ENCODE data around the gene TTC1. TPM values are rescaled to one million over a fixed set of nuclear protein-coding genes. Genes with fewer than 3 reads are reported as not detected.

TTC1 gene
- total RNA-seq, 3 donors from 2014 or later = 36.3 to 45.2 (median 41.0) TPM

DNA sequence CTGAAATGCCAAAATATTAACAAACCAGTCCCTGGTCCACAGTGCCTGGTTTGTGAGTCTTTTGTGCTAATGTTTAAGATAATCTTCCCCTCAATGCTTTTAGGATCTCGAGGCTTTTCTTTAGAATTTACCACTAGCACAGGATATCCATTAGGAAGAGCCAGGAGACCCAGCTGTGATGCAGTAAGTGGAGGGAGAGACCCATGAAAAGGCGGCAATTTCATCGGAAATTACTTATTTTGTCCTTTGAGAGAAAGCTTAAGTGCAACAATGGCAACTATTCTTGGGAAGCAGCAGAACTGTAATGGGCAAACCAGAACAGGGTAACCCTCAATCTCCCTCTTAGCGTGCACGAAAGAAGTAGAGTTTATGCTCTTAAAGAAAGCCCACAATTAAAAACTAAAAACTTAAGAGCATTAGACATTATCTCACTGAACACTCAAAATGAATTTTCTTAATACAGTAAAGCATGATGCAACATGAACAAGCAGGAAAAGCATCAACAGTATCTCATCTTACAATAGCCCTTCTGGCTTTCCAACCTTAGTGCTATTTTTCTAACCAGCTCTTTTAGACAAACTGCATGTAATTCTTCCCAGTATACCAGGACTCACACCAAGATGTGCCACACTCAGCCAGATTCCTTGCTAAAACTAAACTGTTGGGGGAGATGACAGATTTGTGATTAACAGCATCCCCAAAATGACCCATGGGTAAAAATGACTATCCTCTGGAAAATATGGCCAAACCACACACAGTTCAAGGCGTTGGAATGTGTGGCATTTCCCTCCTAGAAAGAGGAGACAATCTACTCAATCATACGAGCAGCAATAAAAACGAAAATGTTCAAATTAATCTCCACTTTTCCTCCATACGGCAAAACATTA lies 73.9 kb downstream of the TTC1 start:
- intact Hi-C loops (cut with DNase I; ENCODE audit: low total_unique reads) = no loop called here
- Histone ChIP-seq H3K27ac (no peak overlapping the region), H3K36me3 (no peaks in the 10 kb centered on the region), H3K4me1 (no peaks in the 10 kb centered on the region), H3K27me3 (no peaks in the 10 kb centered on the region), H3K9me3 (no peaks in the 10 kb centered on the region), H3K4me3 (no peak overlapping the region)
- no peak for DNase-seq (ENCODE audit: low spot score in 2 of 2)
- no peak for TF ChIP-seq POLR2A (IDR thresholded peaks at IDR 0.05)
- TF ChIP-seq POLR2AphosphoS5 (IDR thresholded peaks at IDR 0.05) = no peak
- TF ChIP-seq, protein P1, sequence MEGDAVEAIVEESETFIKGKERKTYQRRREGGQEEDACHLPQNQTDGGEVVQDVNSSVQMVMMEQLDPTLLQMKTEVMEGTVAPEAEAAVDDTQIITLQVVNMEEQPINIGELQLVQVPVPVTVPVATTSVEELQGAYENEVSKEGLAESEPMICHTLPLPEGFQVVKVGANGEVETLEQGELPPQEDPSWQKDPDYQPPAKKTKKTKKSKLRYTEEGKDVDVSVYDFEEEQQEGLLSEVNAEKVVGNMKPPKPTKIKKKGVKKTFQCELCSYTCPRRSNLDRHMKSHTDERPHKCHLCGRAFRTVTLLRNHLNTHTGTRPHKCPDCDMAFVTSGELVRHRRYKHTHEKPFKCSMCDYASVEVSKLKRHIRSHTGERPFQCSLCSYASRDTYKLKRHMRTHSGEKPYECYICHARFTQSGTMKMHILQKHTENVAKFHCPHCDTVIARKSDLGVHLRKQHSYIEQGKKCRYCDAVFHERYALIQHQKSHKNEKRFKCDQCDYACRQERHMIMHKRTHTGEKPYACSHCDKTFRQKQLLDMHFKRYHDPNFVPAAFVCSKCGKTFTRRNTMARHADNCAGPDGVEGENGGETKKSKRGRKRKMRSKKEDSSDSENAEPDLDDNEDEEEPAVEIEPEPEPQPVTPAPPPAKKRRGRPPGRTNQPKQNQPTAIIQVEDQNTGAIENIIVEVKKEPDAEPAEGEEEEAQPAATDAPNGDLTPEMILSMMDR (IDR thresholded peaks at IDR 0.05) = no peak

DNA sequence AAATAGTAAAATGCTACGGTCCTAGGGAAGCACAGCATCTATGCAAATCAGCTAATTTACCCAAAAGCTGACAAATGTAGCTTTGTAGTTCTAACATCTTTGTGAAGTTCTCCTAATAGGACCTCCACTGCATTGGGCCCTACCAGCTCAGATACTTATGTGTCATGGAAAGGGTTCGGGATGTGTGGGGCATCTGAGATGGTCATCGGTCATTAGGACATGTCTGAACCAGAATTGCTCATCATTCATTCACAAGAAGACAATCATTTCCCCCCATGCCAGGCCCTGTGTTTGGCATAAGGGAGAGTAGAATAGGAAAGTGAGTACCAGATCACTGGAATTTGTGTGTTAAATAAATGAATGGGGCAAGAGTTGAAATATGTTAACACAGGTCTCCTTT lies 74.6 kb downstream of the TTC1 start:
- intact Hi-C loops (cut with DNase I; ENCODE audit: low total_unique reads) = no loop called here
- H3K9me3 ChIP-seq = no peaks in the 10 kb centered on the region
- H3K36me3 ChIP-seq = no peaks in the 10 kb centered on the region
- no peaks in the 10 kb centered on the region for H3K27me3 ChIP-seq
- no peak overlapping the region for H3K4me3 ChIP-seq
- H3K27ac ChIP-seq = no peak overlapping the region
- no peaks in the 10 kb centered on the region for H3K4me1 ChIP-seq
- TF ChIP-seq, protein P1 (IDR thresholded peaks at IDR 0.05) = no peak
- TF ChIP-seq POLR2A (IDR thresholded peaks at IDR 0.05) = no peak
- no peak for TF ChIP-seq POLR2AphosphoS5 (IDR thresholded peaks at IDR 0.05)
- DNase-seq (ENCODE audit: low spot score in 2 of 2) = no peak

DNA sequence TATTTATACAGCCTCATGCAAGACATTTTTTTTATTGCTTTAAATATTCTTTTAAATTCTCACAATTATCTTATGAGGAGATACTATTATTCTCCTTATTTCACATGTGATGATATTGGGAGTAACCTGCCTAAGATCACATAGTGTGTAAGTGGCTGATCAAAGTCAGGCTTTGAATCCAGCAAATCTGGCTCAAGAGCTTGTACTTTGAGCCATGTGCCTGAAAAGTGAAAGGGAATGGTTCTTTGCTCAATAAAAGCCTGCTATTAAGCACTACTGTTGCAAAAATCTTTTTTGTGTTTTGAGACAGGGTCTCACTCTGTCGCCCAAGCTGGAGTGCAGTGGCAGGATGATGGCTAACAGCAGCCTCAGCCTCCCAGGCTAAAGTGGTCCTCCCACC lies 75.2 kb downstream of the TTC1 start:
- TF ChIP-seq POLR2A (IDR thresholded peaks at IDR 0.05) (no peak), POLR2AphosphoS5 (IDR thresholded peaks at IDR 0.05) (no peak)
- TF ChIP-seq, protein P1 (IDR thresholded peaks at IDR 0.05) = no peak
- no peaks in the 10 kb centered on the region for H3K36me3 ChIP-seq
- H3K27me3 ChIP-seq = no peaks in the 10 kb centered on the region
- intact Hi-C loops (cut with DNase I; ENCODE audit: low total_unique reads) = no loop called here
- no peaks in the 10 kb centered on the region for H3K4me1 ChIP-seq
- H3K4me3 ChIP-seq = no peak overlapping the region
- no peak for DNase-seq (ENCODE audit: low spot score in 2 of 2)
- H3K9me3 ChIP-seq = no peaks in the 10 kb centered on the region
- no peak overlapping the region for H3K27ac ChIP-seq

DNA sequence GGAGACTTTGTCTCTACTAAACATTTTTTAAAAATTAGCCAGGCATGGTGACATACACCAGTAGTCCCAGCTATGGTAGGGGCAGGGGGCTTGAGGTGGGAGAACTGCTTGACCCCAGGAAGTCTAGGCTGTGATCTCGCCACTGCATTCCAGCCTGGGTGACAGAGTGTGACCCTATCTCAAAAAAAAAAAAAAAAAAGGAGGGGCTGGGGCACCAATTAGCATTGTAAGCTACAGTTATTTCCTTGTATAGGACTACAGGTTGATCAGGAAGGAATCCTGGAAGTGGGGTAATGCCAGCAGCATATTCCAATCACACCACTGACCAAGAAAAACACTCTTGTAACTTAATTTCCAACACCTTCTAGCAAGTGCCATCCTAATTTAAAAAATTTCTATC lies 78.3 kb downstream of the TTC1 start:
- intact Hi-C loops (cut with DNase I; ENCODE audit: low total_unique reads) = no loop called here
- no peaks in the 10 kb centered on the region for H3K4me1 ChIP-seq
- no peak for TF ChIP-seq POLR2AphosphoS5 (IDR thresholded peaks at IDR 0.05)
- no peak for TF ChIP-seq POLR2A (IDR thresholded peaks at IDR 0.05)

DNA sequence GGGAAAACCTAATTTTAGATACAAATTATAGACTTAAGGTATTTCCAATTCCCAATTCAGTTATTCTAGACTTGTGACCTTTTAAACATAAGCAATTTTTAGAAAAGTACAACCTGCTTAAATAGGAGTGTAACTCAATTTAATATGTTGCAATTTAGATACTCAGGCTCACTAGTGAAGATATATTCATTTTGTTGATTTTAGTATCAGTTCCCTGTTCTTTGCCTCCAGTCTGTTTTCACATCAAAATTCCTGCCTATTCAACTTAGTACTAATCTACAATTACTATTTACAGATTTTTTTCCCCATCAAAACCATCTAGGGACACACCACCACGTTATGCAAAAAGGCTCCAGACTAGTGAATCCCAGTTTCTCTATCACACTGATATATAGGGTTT lies 79.9 kb downstream of the TTC1 start:
- no peaks in the 10 kb centered on the region for H3K9me3 ChIP-seq
- no peak overlapping the region for H3K4me3 ChIP-seq
- H3K27me3 ChIP-seq = no peaks in the 10 kb centered on the region
- no peaks in the 10 kb centered on the region for H3K4me1 ChIP-seq
- no peaks in the 10 kb centered on the region for H3K36me3 ChIP-seq
- TF ChIP-seq POLR2A (IDR thresholded peaks at IDR 0.05) (no peak), POLR2AphosphoS5 (IDR thresholded peaks at IDR 0.05) (no peak)
- TF ChIP-seq, protein P1 (IDR thresholded peaks at IDR 0.05) = no peak
- DNase-seq (ENCODE audit: low spot score in 2 of 2) = no peak
- no peak overlapping the region for H3K27ac ChIP-seq
- intact Hi-C loops (cut with DNase I; ENCODE audit: low total_unique reads) = no loop called here

More for the DNA sequence above, 78.3 kb downstream of the TTC1 start:
- DNase-seq (ENCODE audit: low spot score in 2 of 2) = no peak
- Histone ChIP-seq H3K36me3 (no peaks in the 10 kb centered on the region), H3K9me3 (no peaks in the 10 kb centered on the region), H3K4me3 (no peak overlapping the region), H3K27ac (no peak overlapping the region), H3K27me3 (no peaks in the 10 kb centered on the region)
